NCI-H146 treated with DMSO at 0.1 percent for 48 hours (cell line): Measurements from ENCODE around the gene SLC12A6.
"Not testable (repeated sequence)": the region's sequence is repeated elsewhere in the genome, so short reads cannot be mapped to it uniquely, and the experiment has no call there.

Experiments used
- DNase-seq: peaks from one replicate; lab custom pipeline; 2025; ENCODE audit not compliant: unreplicated experiment; lab: John Stamatoyannopoulos, UW

Gene SLC12A6

DNA sequence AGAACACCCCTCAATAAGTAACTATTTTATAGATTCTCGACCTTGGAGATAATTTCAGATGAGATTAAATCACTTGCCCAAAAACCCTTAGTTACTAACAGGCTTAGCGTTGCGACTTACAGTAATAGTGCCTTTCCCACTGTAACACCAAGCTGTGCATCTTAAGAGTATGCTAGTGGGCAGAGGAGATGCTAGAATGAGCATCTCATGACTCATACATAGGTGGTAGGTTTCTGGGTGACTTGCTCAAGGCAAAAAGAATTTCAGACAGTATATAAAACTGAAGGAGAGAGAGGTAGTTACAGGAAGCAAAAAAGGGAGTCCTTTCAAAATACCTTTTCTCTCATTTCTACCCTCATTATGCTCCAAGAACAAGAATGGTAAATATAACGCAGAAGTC, 131.6 kb downstream of the SLC12A6 start:
- DNase-seq: no peak

DNA sequence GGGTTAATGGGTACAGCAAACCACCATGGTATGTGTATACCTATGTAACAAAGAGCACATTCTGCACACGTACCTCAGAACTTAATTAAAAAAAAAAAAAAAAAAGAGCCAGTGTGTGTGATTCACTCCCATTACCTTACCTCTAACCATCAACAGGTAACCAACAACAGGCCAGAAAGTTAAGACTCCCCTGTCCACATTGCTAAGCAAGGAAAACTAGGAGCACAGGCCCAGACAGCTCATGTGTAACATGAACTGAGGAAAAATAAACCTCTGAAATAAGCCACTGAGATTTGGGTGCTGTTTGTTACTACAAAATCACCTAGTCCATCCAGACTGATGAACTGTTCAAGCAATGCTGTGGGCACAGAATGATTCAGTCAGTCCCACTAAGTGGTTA, 133.6 kb downstream of the SLC12A6 start:
- DNase-seq: no peak

DNA sequence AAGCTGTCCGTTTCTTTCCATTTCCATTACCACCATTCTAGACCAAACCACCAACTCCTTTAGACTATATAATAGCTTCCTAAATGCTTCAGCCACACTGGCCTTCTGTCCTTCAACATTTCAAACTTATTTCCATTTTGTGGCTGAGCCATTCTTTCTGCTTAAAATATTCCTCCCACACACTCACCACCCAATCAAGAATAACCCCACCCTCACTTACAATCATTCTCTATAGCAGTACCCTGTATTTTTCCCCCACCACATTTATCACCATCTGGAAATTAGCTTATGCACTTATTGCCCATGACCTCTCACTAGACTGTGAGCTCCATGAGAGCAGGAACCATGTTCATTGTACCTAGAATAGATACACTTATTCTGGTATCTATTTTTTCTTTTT, 134.3 kb downstream of the SLC12A6 start:
- no peak for DNase-seq

DNA sequence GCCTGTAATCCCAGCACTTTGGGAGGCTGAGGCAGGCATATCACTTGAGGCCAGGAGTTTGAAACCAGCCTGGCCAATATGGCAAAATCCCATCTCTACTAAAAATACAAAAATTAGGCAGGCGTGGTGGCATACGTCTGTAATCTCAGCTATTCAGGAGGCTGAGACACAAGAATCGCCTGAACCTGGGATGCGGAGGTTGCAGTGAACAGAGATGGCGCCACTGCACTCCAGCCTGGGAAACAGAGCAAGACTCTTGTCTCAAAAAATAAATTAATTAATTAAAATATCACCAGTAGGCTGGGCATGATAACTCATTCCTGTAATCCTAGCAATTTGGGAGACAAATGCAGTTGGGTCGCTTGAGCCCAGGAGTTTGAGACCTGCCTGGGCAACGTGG, 144.3 kb downstream of the SLC12A6 start:
- not testable (repeated sequence) for DNase-seq

DNA sequence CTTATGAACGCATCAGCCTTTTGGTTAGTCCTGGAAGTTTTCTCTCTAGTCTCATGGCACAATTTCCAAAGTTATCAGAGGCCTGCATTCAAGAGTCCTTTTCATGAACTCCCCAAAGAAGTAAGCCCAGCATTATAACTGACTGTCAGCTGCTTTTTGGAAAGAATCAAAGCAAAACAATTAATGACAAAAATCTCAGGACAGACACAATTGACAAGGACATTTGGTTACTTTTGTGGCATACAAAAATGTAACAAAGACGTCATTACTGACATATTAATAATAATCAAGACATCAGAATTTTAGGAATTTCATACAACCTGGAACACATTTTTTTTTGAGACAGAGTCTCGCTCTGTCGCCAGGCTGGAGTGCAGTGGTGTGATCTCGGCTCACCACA, 148.9 kb downstream of the SLC12A6 start:
- no peak for DNase-seq

DNA sequence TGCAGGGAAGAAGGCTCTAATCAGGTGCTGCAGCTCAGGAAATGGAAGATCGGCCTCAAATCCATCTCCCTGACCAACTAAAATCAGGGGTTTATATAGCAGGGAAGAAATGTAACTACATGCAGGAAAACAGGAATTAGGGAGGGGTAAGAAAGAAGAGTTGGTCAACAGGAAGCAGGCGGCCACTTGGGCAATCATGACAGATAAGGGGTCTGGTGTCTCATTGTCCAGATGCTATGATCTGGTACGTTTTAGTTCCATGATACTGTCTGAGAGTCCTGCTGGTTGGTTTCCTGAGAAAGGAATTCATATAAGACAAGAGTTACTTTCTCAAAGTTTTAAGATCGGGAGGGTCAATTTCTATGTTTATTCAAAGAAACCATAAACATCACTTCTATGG, 151.9 kb downstream of the SLC12A6 start:
- DNase-seq: no peak

DNA sequence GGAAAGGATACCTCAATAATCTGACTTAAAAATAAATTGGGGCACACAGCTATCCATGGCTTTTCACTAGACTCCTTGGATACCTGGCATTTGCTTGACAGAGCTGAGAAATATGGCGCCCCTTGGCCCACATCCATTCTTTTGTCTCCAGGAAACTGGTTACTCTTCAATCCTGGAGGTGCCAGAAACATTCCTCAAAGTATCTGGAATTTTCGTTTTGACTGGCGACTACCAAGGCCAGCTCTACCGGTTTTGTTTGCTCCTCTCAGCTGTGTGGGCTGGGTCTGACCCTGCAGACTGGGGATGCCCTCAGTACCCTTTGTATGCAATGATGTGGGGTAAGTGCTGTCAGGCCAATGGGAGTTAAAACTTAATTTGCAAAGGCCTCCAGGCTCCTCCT, 154.6 kb downstream of the SLC12A6 start:
- DNase-seq: no peak
